GM23248 (cell line): ENCODE measurements around the gene C1orf115. TPM values are rescaled to one million over a fixed set of nuclear protein-coding genes. Genes with fewer than 3 reads are reported as not detected.

ENCODE experiments used
- DNase-seq: peaks from one replicate; pipeline ENCODE4 v3.0.0-alpha.2; 2015
- H2AFZ ChIP-seq: fragments of 200-600 bp; sonication (generic); 2 replicates; pipeline ENCODE4 v1.6.1; 2016; ENCODE audit warnings: antibody characterized with exemption
- H3F3A ChIP-seq: fragments of 200-600 bp; sonication (generic); 2 replicates; pipeline ENCODE4 v1.6.1; 2016; ENCODE audit warnings: mild to moderate bottlenecking, antibody characterized with exemption, mixed run types; ENCODE audit not compliant: insufficient read depth
- H3K27ac ChIP-seq: fragments of 200-600 bp; sonication (generic); 2 replicates; pipeline ENCODE4 v1.5.1; 2016; ENCODE audit warnings: mild to moderate bottlenecking
- H3K27me3 ChIP-seq: fragments of 200-600 bp; sonication (generic); replicated peaks from 2 replicates; pipeline ENCODE4 v1.6.1; 2016; ENCODE audit warnings: mild to moderate bottlenecking; ENCODE audit not compliant: insufficient read depth
- H3K36me3 ChIP-seq: fragments of 200-600 bp; sonication (generic); 2 replicates; pipeline ENCODE4 v1.6.1; 2016; ENCODE audit warnings: low read depth, mild to moderate bottlenecking
- H3K4me1 ChIP-seq: fragments of 200-600 bp; sonication (generic); 2 replicates; pipeline ENCODE4 v1.6.1; 2016; ENCODE audit warnings: mild to moderate bottlenecking; ENCODE audit not compliant: insufficient read depth
- H3K4me2 ChIP-seq: fragments of 200-600 bp; sonication (generic); one replicate; pipeline ENCODE4 v1.6.1; 2016; ENCODE audit warnings: mild to moderate bottlenecking; ENCODE audit not compliant: unreplicated experiment
- H3K4me3 ChIP-seq: fragments of 200-600 bp; sonication (generic); 2 replicates; pipeline ENCODE4 v1.5.1; 2016; ENCODE audit warnings: mild to moderate bottlenecking
- H3K79me2 ChIP-seq: fragments of 200-600 bp; sonication (generic); 2 replicates; pipeline ENCODE4 v1.6.1; 2016; ENCODE audit warnings: mild to moderate bottlenecking; ENCODE audit not compliant: insufficient read depth
- H3K9ac ChIP-seq: fragments of 200-600 bp; sonication (generic); 2 replicates; pipeline ENCODE4 v1.6.1; 2016; ENCODE audit warnings: mild to moderate bottlenecking
- H3K9me2 ChIP-seq: fragments of 200-600 bp; sonication (generic); 2 replicates; pipeline ENCODE4 v1.6.1; 2016; ENCODE audit warnings: mixed run types, mild to moderate bottlenecking, moderate library complexity; ENCODE audit not compliant: insufficient read depth
- H3K9me3 ChIP-seq: fragments of 200-600 bp; sonication (generic); one replicate; pipeline ENCODE4 v1.6.1; 2017; ENCODE audit warnings: low read depth
- H4K20me1 ChIP-seq: fragments of 200-600 bp; sonication (generic); 2 replicates; pipeline ENCODE4 v1.6.0; 2016; ENCODE audit not compliant: insufficient read depth
- EZH2 ChIP-seq: fragments of 200-600 bp; sonication (generic); IDR thresholded peaks from 2 replicates; pipeline ENCODE4 v1.6.1; 2018; ENCODE audit warnings: antibody characterized with exemption, mild to moderate bottlenecking; ENCODE audit not compliant: insufficient read depth, poor library complexity, severe bottlenecking
- EZH2phosphoT487 ChIP-seq: fragments of 200-600 bp; sonication (generic); IDR thresholded peaks from 2 replicates; pipeline ENCODE4 v1.6.1; 2018; ENCODE audit warnings: antibody characterized with exemption, moderate library complexity, mild to moderate bottlenecking, low read depth; ENCODE audit not compliant: insufficient read depth
- WGBS, 2 experiments: methylation state at CpG; one replicate each; pipeline ENCODE4 v1.1.6; 2015 to 2017; ENCODE audit warnings: low lambda C conversion rate in 2 of 2, low coverage in 1 of 2; ENCODE audit errors: missing lambda C conversion rate in 2 of 2; 5-methylcytosine and 5-hydroxymethylcytosine counted together
- in situ Hi-C: fragments of 300-500 bp; cut with MboI; formaldehyde crosslinking; loops from 2 replicates; pipeline ENCODE4 v1.15.0; 2020
- polyA plus RNA-seq: library from polyadenylated mRNA; unstranded; fragments of >200 nt; fragmentation: Nextera tagmentation; extraction: Ambion mirVana; gene quantifications from 2 replicates; pipeline ENCODE4 v1.2.1, GENCODE V29; 2016
- total RNA-seq: library from RNA; depleted of rRNA; stranded (reverse); fragments of >200 nt; shearing (Covaris generic); gene quantifications from 2 replicates; pipeline ENCODE4 v1.2.3, GENCODE V29; 2014

The C1orf115 gene
- total and polyA plus RNA-seq, 2 experiments from 2014 or later, result 0.76 to 0.83 TPM

DNA sequence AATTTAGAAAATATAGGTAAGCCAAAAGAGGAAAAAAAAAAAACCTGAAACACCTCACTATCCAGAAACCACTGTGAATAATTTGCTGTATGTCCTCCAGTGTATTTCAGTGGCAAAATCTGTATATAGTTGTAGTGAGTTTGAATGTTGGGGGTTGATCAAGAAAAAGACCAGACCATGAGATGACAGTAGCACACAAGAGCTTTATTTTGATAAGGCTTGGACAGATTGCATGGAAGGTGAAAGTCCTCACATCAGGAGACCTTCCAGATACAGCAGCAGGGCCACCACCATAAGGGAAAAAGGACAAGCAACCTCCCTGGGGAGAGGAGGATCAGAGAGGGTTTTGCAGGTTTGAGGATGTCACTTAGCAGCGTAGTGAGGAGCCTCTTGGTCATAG lies 16.2 kb upstream of the C1orf115 start:
- Histone ChIP-seq H3F3A (no peaks in the 10 kb centered on the region), H3K36me3 (no peaks in the 10 kb centered on the region), H3K79me2 (no peaks in the 10 kb centered on the region), H2AFZ (no peak overlapping the region), H3K9me3 (no peaks in the 10 kb centered on the region), H4K20me1 (no peaks in the 10 kb centered on the region), H3K9ac (no peak overlapping the region), H3K4me2 (no peak overlapping the region), H3K4me3 (no peak overlapping the region), H3K27ac (no peak overlapping the region), H3K9me2 (no peaks in the 10 kb centered on the region), H3K4me1 (no peaks in the 10 kb centered on the region), H3K27me3 (0 out of 2 replicates have a peak, but pooled peaks cover 4% of the 10 kb centered on the region)
- 54 to 77% methylated on average over 1 of the region's 1 CpG for WGBS, 2 experiments
- in situ Hi-C loops, result no loop called here
- DNase-seq, result no peak
- TF ChIP-seq EZH2, result no peak
- TF ChIP-seq EZH2phosphoT487, result no peak

DNA sequence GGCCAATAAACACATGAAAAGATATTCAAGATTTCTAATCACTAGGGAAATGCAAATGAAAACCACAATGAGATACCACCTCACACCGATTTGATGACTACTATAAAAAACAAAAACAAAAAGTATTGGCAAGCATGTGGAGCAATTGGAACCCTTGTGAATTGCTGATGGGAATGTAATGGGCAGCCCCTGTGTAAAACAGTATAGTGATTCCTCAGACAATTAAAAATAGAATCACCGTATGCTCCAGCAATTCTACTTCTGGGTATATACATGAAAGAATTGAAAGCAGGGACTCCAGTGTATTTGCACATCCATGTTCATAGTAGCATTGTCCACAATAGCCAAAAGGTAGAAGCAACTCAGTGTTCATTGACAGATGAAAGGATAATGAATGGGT lies 12.9 kb upstream of the C1orf115 start:
- Histone ChIP-seq H3K27ac (no peak overlapping the region), H3K4me3 (no peak overlapping the region), H3K4me2 (no peak overlapping the region), H3F3A (no peaks in the 10 kb centered on the region), H3K79me2 (no peaks in the 10 kb centered on the region), H4K20me1 (no peaks in the 10 kb centered on the region), H3K9ac (no peak overlapping the region), H3K9me3 (no peaks in the 10 kb centered on the region), H3K4me1 (0 out of 2 replicates have a peak, but pooled peaks cover 3% of the 10 kb centered on the region), H3K27me3 (0 out of 2 replicates have a peak, but pooled peaks cover 4% of the 10 kb centered on the region), H3K36me3 (no peaks in the 10 kb centered on the region), H2AFZ (no peak overlapping the region), H3K9me2 (no peaks in the 10 kb centered on the region)
- no peak for DNase-seq
- TF ChIP-seq EZH2phosphoT487, result no peak
- TF ChIP-seq EZH2, result no peak
- WGBS, 2 experiments, result 67 to 73% methylated on average over 2 of the region's 2 CpGs
- in situ Hi-C loops, result no loop called here

DNA sequence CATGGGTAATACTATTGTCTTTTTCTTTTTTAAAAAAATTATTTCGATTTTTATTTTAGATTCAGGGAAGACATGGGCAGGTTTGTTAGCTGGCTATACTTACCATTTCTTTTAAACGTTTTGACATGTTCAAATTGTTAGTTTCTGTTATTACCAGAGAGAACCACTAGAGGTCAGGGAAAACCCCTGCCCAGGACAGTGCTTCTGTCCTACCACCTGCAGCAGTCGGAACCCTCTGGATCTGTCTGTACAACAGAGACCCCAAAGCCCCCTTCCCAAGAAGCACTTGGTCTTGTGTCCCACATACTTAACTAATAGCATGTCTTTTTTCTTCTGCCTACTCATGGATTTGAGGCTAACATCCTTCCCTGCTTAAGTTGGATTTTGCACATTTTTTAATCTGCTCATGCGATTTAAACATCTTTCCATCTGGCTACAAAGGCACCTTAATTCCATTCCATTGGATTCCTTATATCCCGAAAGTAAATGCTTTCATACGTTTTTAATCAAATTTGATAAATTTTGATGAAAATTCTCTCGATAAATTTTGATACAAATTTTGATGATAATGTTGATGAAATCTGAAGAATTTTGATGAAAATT lies 10.0 kb upstream of the C1orf115 start:
- Histone ChIP-seq H4K20me1 (no peaks in the 10 kb centered on the region), H3K4me2 (no peak overlapping the region), H3K9ac (no peak overlapping the region), H3K27ac (no peak overlapping the region), H3K4me3 (no peak overlapping the region), H3K79me2 (no peaks in the 10 kb centered on the region), H2AFZ (no peak overlapping the region), H3K4me1 (0 out of 2 replicates have a peak, but pooled peaks cover 3% of the 10 kb centered on the region), H3F3A (no peaks in the 10 kb centered on the region), H3K9me3 (no peaks in the 10 kb centered on the region), H3K36me3 (no peaks in the 10 kb centered on the region), H3K27me3 (no peaks in the 10 kb centered on the region), H3K9me2 (no peaks in the 10 kb centered on the region)
- in situ Hi-C loops, result no loop called here
- TF ChIP-seq EZH2 (no peak), EZH2phosphoT487 (no peak)
- DNase-seq, result peak; percentile 53
- 20 to 26% methylated on average over 7 of the region's 7 CpGs for WGBS, 2 experiments

DNA sequence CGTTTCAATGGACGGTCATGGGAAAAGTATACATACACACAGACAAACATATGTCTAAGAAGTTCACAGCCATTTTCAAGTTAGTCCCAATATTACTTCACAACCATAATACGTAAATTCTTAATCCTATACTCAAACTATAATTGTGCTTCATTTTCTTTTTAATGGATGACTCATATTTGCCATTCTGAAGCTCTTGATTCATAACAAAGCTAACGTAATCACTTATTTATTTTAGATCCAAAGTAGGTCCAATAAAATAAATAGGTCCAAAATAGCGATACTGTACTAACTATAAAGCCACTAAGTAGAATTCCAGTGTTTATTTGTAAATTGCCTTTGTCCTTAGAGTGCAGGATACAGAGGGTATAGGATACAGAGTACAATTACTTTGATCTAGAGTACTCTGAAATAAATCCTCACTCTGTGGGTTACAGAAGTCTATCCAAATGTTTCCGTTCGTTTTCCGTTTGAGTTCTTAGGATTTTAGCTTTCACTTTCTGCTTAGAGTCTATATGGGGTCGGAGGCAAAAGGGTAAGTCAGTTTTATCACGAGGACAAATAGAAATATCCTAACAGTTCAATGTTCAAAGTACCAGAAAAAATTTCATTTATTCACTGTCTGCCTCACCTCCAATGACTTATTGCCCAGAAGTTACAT lies 8.8 kb upstream of the C1orf115 start:
- no peaks in the 10 kb centered on the region for H4K20me1 ChIP-seq
- no peaks in the 10 kb centered on the region for H3K36me3 ChIP-seq
- peak overlapping the region; percentile 28; the same call in 1 of the 2 replicates for H3K4me3 ChIP-seq
- H3K9me2 ChIP-seq, result no peaks in the 10 kb centered on the region
- H3K9ac ChIP-seq, result no peak overlapping the region; the same call in 1 of the 2 replicates
- peak overlapping the region; percentile 76 for H2AFZ ChIP-seq
- TF ChIP-seq EZH2 (no peak), EZH2phosphoT487 (no peak)
- H3F3A ChIP-seq, result no peaks in the 10 kb centered on the region
- peak overlapping the region; percentile 62 for H3K4me2 ChIP-seq
- in situ Hi-C loops, result no loop called here
- no peak overlapping the region for H3K27ac ChIP-seq
- H3K79me2 ChIP-seq, result no peaks in the 10 kb centered on the region
- WGBS, 2 experiments, result 45 to 51% methylated on average over 10 of the region's 10 CpGs
- 0 out of 2 replicates have a peak, but pooled peaks cover 3% of the 10 kb centered on the region for H3K4me1 ChIP-seq
- no peaks in the 10 kb centered on the region for H3K27me3 ChIP-seq
- H3K9me3 ChIP-seq, result no peaks in the 10 kb centered on the region
- DNase-seq, result peak; percentile 48
